ENCODE data around the gene LRRC8C. TPM values are rescaled to one million over a fixed set of nuclear protein-coding genes. Genes with fewer than 3 reads are reported as not detected.
A peak's percentile ranks its signal among the peaks of the same experiment; 100 is the strongest.

LRRC8C gene
- total RNA-seq, 1 donor from 2014 or later = 6.2 TPM

- Histone ChIP-seq H3K27ac (replicated peaks) (peak overlapping the region; percentile 98), H3K4me1 (peaks cover 76% of the 10 kb centered on the region), H3K9me3 (replicated peaks) (no peaks in the 10 kb centered on the region), H3K36me3 (no peaks in the 10 kb centered on the region), H3K4me3 (peak overlapping the region; percentile 94), H3K27me3 (ENCODE audit: low read depth) (no peaks in the 10 kb centered on the region)
- no peak for DNase-seq
- intact Hi-C loops (cut with micrococcal nuclease) = loop anchor here (5.0 to 10.0 kb wide), 2 partner anchors 83 to 130 kb away; no protein-coding TSS in a partner anchor
- TF ChIP-seq, protein P1, sequence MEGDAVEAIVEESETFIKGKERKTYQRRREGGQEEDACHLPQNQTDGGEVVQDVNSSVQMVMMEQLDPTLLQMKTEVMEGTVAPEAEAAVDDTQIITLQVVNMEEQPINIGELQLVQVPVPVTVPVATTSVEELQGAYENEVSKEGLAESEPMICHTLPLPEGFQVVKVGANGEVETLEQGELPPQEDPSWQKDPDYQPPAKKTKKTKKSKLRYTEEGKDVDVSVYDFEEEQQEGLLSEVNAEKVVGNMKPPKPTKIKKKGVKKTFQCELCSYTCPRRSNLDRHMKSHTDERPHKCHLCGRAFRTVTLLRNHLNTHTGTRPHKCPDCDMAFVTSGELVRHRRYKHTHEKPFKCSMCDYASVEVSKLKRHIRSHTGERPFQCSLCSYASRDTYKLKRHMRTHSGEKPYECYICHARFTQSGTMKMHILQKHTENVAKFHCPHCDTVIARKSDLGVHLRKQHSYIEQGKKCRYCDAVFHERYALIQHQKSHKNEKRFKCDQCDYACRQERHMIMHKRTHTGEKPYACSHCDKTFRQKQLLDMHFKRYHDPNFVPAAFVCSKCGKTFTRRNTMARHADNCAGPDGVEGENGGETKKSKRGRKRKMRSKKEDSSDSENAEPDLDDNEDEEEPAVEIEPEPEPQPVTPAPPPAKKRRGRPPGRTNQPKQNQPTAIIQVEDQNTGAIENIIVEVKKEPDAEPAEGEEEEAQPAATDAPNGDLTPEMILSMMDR (IDR thresholded peaks at IDR 0.05; ENCODE audit: borderline replicate concordance) = no peak
These were observed 884 bp upstream of the LRRC8C start for GRCh38 chr1:89631816-89632656.

DNA sequence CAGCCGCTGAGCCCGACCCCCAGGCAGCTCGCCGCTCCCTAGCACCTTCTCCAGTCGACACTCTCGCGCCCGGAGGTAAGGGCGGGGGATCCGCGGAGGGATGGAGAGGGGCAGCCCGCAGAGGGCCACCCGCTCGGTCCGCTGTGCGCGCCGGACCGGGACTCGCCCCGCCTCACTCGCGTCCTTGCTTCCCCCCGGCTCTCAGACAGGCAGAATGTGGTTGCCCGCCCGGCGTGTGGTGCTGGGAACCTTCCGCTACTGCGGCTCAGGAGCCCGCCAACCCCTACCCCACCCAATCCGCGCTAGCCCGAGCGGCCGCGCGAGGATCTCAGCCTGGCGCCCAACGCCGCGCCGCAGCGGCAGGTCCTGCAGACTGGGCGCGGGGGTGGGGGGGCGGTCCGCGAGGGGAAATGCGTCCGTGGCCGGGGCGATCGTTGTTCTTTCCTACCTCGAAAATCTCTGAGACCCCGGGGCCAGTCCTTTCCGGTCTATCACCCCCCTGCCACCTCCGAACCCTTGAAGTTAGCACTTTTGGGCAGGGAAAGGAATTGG, 404 bp downstream of the LRRC8C start:
- Histone ChIP-seq H3K4me3 (peak overlapping the region; percentile 94), H3K27ac (replicated peaks) (peak overlapping the region; percentile 98), H3K27me3 (ENCODE audit: low read depth) (no peaks in the 10 kb centered on the region), H3K4me1 (peaks cover 89% of the 10 kb centered on the region), H3K9me3 (replicated peaks) (no peaks in the 10 kb centered on the region), H3K36me3 (no peaks in the 10 kb centered on the region)
- peak; percentile 61 for DNase-seq
- TF ChIP-seq, protein P1 (IDR thresholded peaks at IDR 0.05; ENCODE audit: borderline replicate concordance) = no peak
- intact Hi-C loops (cut with micrococcal nuclease) = loop anchor here (5.0 to 10.0 kb wide), 2 partner anchors 81 to 129 kb away; no protein-coding TSS in a partner anchor

DNA sequence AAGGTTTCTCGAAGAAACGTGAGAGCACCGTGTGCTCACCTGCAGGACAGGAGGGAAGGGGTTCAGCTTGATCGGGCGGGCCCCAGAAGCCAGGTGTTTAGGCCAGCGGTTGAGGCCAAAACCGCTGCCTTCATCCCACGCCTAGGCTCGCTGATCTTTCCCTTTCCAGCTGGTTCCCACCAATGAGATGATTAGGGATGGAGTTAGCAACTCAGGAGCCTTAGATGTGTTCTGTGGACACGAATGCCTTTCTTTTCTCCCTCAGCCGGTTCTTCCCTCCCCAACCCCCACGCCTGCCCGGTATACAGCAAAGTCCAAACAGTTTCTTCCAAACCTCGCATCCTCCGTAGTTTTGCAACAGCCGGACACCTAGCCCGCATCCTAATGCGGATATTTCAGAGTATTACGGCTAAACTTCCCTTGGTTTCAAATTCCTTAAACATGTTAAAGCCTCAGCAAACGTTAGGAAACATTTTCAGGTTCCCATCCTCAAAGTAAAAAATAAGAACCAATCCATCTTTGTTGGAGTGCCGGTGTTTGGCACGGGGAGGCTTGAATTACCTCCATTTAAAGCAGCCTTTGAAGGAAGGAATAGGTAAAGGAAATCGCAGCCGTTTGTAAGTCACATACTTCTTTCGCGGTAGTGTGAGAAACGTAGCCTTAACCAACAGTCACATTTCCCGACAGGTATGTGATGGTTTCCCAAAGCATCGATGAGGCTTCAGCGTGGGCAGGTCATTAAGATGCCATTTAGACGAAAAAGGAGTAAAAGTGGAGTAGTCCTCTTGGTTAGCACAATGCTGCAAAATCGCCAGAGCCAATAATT, 1.1 kb downstream of the LRRC8C start:
- DNase-seq = no peak

GRCh38 chr1:89635825-89636815, 3.2 kb downstream of the LRRC8C start:
- DNase-seq = no peak
- Histone ChIP-seq H3K27ac (replicated peaks) (peak overlapping the region; percentile 24), H3K27me3 (ENCODE audit: low read depth) (no peaks in the 10 kb centered on the region), H3K4me3 (peak overlapping the region; percentile 94), H3K4me1 (peaks cover 91% of the 10 kb centered on the region), H3K9me3 (replicated peaks) (no peaks in the 10 kb centered on the region), H3K36me3 (no peaks in the 10 kb centered on the region)
- TF ChIP-seq, protein P1 (IDR thresholded peaks at IDR 0.05; ENCODE audit: borderline replicate concordance) = no peak
- intact Hi-C loops (cut with micrococcal nuclease) = loop anchor here (10.0 kb wide), 1 partner anchor 79 kb away; no protein-coding TSS in a partner anchor

More for the DNA sequence above, 1.1 kb downstream of the LRRC8C start:
- H3K27ac ChIP-seq (replicated peaks) = peak overlapping the region; percentile 98
- intact Hi-C loops (cut with micrococcal nuclease) = loop anchor here (5.0 to 10.0 kb wide), 2 partner anchors 81 to 128 kb away; no protein-coding TSS in a partner anchor
- no peaks in the 10 kb centered on the region for H3K9me3 ChIP-seq (replicated peaks)
- no peaks in the 10 kb centered on the region for H3K36me3 ChIP-seq
- TF ChIP-seq, protein P1 (IDR thresholded peaks at IDR 0.05; ENCODE audit: borderline replicate concordance) = no peak
- peak overlapping the region; percentile 94 for H3K4me3 ChIP-seq
- H3K27me3 ChIP-seq (ENCODE audit: low read depth) = no peaks in the 10 kb centered on the region
- H3K4me1 ChIP-seq = peaks cover 90% of the 10 kb centered on the region

All from left ventricle myocardium inferior (tissue), 1 donor.